HEK293 (cell line): ENCODE data around the gene DCHS1.

Source experiments
- CTCF ChIA-PET: fragments of 350-600 bp; formaldehyde crosslinking; extraction: SDS; loops from one replicate; lab custom pipeline; 2021; ENCODE audit warnings: antibody characterized with exemption; lab: Yijun Ruan, JAX
- POLR2A ChIA-PET: fragments of 300-600 bp; formaldehyde crosslinking; extraction: SDS; loops from one replicate; lab custom pipeline; 2020; ENCODE audit warnings: antibody characterized with exemption, inconsistent platforms; lab: Yijun Ruan, JAX
- H3K27ac ChIP-seq: fragments of 200-500 bp; sonication (Bioruptor generic); 2 replicates; pipeline ENCODE4 v1.5.1; 2014; ENCODE audit warnings: low read depth, low read length, control low read depth, inconsistent platforms; ENCODE audit errors: extremely low read depth
- H3K36me3 ChIP-seq, 2 experiments: fragments of 200-500 bp in 1 of 2; sonication (Bioruptor generic) in 1 of 2; 1 replicate in 1 of 2; 2 replicates in 1 of 2; pipeline ENCODE4 v1.5.1; 2014 to 2017; ENCODE audit warnings: inconsistent platforms in 2 of 2, low read length in 2 of 2; ENCODE audit not compliant: control insufficient read depth in 2 of 2, insufficient read depth in 1 of 2
- H3K4me1 ChIP-seq: fragments of 200-500 bp; sonication (Bioruptor generic); 2 replicates; pipeline ENCODE4 v1.5.1; 2014; ENCODE audit warnings: mild to moderate bottlenecking, low read length, inconsistent platforms; ENCODE audit not compliant: control insufficient read depth, insufficient read depth
- H3K4me3 ChIP-seq: 2 replicates; pipeline ENCODE4 v1.5.1; 2011; ENCODE audit warnings: low read depth, mild to moderate bottlenecking, control low read depth, low read length, moderate library complexity
- H3K9me3 ChIP-seq: fragments of 200-500 bp; sonication (Bioruptor generic); 2 replicates; pipeline ENCODE4 v1.5.1; 2014; ENCODE audit warnings: low read depth, low read length, inconsistent platforms; ENCODE audit not compliant: control insufficient read depth, insufficient read depth
- EGR2 ChIP-seq: fragments of 450-650 bp; formaldehyde crosslinking; IDR thresholded peaks from 2 replicates; pipeline ENCODE4 v1.5.1; 2016; ENCODE audit warnings: low read depth, missing biosample characterization, missing genetic modification characterization
- GFI1B ChIP-seq: fragments of 450-650 bp; formaldehyde crosslinking; IDR thresholded peaks from 2 replicates; pipeline ENCODE4 v1.5.1; 2016; ENCODE audit warnings: missing biosample characterization, missing genetic modification characterization
- KLF1 ChIP-seq: fragments of 450-650 bp; formaldehyde crosslinking; IDR thresholded peaks from 2 replicates; pipeline ENCODE4 v1.5.1; 2016; ENCODE audit warnings: missing biosample characterization, missing genetic modification characterization
- PATZ1 ChIP-seq: fragments of 450-650 bp; formaldehyde crosslinking; IDR thresholded peaks from 2 replicates; pipeline ENCODE4 v1.5.1; 2016; ENCODE audit warnings: missing biosample characterization, missing genetic modification characterization
- PRDM10 ChIP-seq: fragments of 450-650 bp; formaldehyde crosslinking; IDR thresholded peaks from 2 replicates; pipeline ENCODE4 v1.5.1; 2016; ENCODE audit warnings: missing biosample characterization, missing genetic modification characterization
- PRDM6 ChIP-seq: fragments of 450-650 bp; formaldehyde crosslinking; IDR thresholded peaks from 2 replicates; pipeline ENCODE4 v1.5.1; 2017; ENCODE audit warnings: missing biosample characterization, missing genetic modification characterization
- ZNF112 ChIP-seq: fragments of 450-650 bp; formaldehyde crosslinking; IDR thresholded peaks from 2 replicates; pipeline ENCODE4 v1.5.0; 2017; ENCODE audit warnings: missing biosample characterization, missing genetic modification characterization
- ZNF138 ChIP-seq: fragments of 450-650 bp; formaldehyde crosslinking; IDR thresholded peaks from 2 replicates; pipeline ENCODE4 v1.5.1; 2016; ENCODE audit warnings: missing biosample characterization, missing genetic modification characterization, borderline replicate concordance
- ZNF341 ChIP-seq: fragments of 450-650 bp; formaldehyde crosslinking; IDR thresholded peaks from 2 replicates; pipeline ENCODE4; 2016; ENCODE audit warnings: low read depth, missing biosample characterization, missing genetic modification characterization
- ZNF398 ChIP-seq: fragments of 450-650 bp; formaldehyde crosslinking; IDR thresholded peaks from 2 replicates; pipeline ENCODE4 v1.5.1; 2017; ENCODE audit warnings: missing biosample characterization, missing genetic modification characterization
- ZNF529 ChIP-seq: fragments of 450-650 bp; formaldehyde crosslinking; IDR thresholded peaks from 2 replicates; pipeline ENCODE4 v1.5.1; 2017; ENCODE audit warnings: missing genetic modification characterization, missing biosample characterization; ENCODE audit not compliant: insufficient replicate concordance
- ZNF560 ChIP-seq: fragments of 450-650 bp; formaldehyde crosslinking; IDR thresholded peaks from 2 replicates; pipeline ENCODE4 v1.5.1; 2017; ENCODE audit warnings: missing biosample characterization, missing genetic modification characterization, borderline replicate concordance
- ZNF585B ChIP-seq: fragments of 450-650 bp; formaldehyde crosslinking; IDR thresholded peaks from 2 replicates; pipeline ENCODE4 v1.5.1; 2016; ENCODE audit warnings: missing biosample characterization, missing genetic modification characterization
- ZNF600 ChIP-seq: fragments of 450-650 bp; formaldehyde crosslinking; IDR thresholded peaks from 2 replicates; pipeline ENCODE4 v1.5.1; 2016; ENCODE audit warnings: missing biosample characterization, missing genetic modification characterization
- ZNF610 ChIP-seq: fragments of 450-650 bp; formaldehyde crosslinking; IDR thresholded peaks from 2 replicates; pipeline ENCODE4 v1.5.1; 2016; ENCODE audit warnings: missing biosample characterization, missing genetic modification characterization, borderline replicate concordance
- ZNF654 ChIP-seq: fragments of 450-650 bp; formaldehyde crosslinking; IDR thresholded peaks from 2 replicates; pipeline ENCODE4 v1.5.1; 2016; ENCODE audit warnings: low read depth, missing biosample characterization, missing genetic modification characterization
- ZNF830 ChIP-seq: fragments of 450-650 bp; IDR thresholded peaks from 2 replicates; pipeline ENCODE4 v1.5.0; 2018; ENCODE audit warnings: missing biosample characterization, missing genetic modification characterization, low read depth, mild to moderate bottlenecking, moderate library complexity
- ZSCAN30 ChIP-seq: fragments of 450-650 bp; IDR thresholded peaks from 2 replicates; pipeline ENCODE4 v1.5.1; 2018; ENCODE audit warnings: missing biosample characterization, mild to moderate bottlenecking, missing genetic modification characterization, moderate library complexity

The DCHS1 gene

GRCh38 chr11:6578134-6578533 lies 77.5 kb downstream of the DCHS1 start:
- Histone ChIP-seq H3K36me3 (peaks cover 0 to 3% of the 10 kb centered on the region in 2 experiments; a peak in 1 of 3 replicates), H3K27ac (no peak overlapping the region), H3K9me3 (no peaks in the 10 kb centered on the region), H3K4me3 (no peak overlapping the region), H3K4me1 (no peaks in the 10 kb centered on the region)
- TF ChIP-seq ZNF529 (tag by site-specific recombination) (no peak), ZNF654 (no peak), EGR2 (tag by site-specific recombination) (no peak), GFI1B (tag by site-specific recombination) (no peak), ZNF610 (tag by site-specific recombination) (no peak), ZNF600 (tag by site-specific recombination) (no peak), ZNF112 (no peak), ZNF585B (tag by site-specific recombination) (no peak), ZSCAN30 (tag by site-specific recombination) (no peak), ZNF830 (tag by site-specific recombination) (no peak), PRDM6 (tag by site-specific recombination) (no peak)
- ChIA-PET POLR2A (no interaction called here), CTCF (no interaction called here)

- TF ChIP-seq ZNF600 (tag by site-specific recombination) (0 out of 2 replicates have a peak, but pooled peaks have one; percentile 26), ZNF560 (tag by site-specific recombination) (no peak), PRDM6 (tag by site-specific recombination) (peak; percentile 35; the same call in 1 of the 2 replicates), PRDM10 (tag by site-specific recombination) (0 out of 2 replicates have a peak, but pooled peaks have one; percentile 11), ZNF138 (no peak), ZNF398 (tag by site-specific recombination) (peak; percentile 86), PATZ1 (tag by site-specific recombination) (peak; percentile 81), ZNF341 (tag by site-specific recombination) (peak; percentile 81), KLF1 (tag by site-specific recombination) (no peak)
- no peak overlapping the region for H3K4me3 ChIP-seq
These were observed 78.9 kb downstream of the DCHS1 start for GRCh38 chr11:6576471-6577373.

More at GRCh38 chr11:6576471-6577373, 78.9 kb downstream of the DCHS1 start:
- no peaks in the 10 kb centered on the region for H3K4me1 ChIP-seq
- no peaks in the 10 kb centered on the region for H3K9me3 ChIP-seq
- peaks cover 0 to 3% of the 10 kb centered on the region in 2 experiments; a peak in 1 of 3 replicates for H3K36me3 ChIP-seq
- ChIA-PET CTCF (interaction anchor here (0.6 to 1.2 kb wide), 4 partner anchors 45 to 1579 kb away, joined by 3 to 5 read pairs (median 3); partner anchors contain the start of gene SMPD1), POLR2A (no interaction called here)
- H3K27ac ChIP-seq: no peak overlapping the region
